ENCODE measurements around the gene DNAJB5.

DNA sequence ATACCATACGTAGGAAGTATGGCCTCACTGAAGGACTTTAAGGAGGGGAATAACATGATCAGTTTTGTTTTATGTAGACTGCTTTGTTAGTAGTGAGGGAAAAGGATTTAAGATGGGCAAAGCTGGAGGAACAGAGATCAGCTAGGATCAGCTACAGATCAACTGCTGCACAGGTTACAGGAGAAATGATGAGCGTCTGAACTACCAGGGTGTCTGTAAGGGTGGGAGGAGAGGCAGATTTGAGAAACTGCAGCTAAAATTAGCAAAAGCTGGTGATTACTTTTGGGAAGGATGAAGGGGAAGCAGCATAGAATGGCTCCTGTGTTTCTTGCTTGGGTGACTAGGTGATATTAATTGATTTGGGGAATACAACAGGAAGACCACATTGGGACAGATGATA, 43.6 kb downstream of the DNAJB5 start:
- no peak for TF ChIP-seq FOXM1 (IDR thresholded peaks at IDR 0.05; ENCODE audit: borderline replicate concordance)
- no peak for TF ChIP-seq TARDBP (IDR thresholded peaks at IDR 0.05)
- no peak for TF ChIP-seq L3MBTL2 (conservative IDR thresholded peaks at IDR 0.05)
- no peak for TF ChIP-seq ELF4 (IDR thresholded peaks at IDR 0.05)
- no peak for TF ChIP-seq SP1 (IDR thresholded peaks at IDR 0.05)
- no peak for TF ChIP-seq BHLHE40 (IDR thresholded peaks at IDR 0.05; ENCODE audit: borderline replicate concordance)
- TF ChIP-seq SUZ12 (IDR thresholded peaks at IDR 0.05) = no peak
- no peak for TF ChIP-seq FOXA1 (IDR thresholded peaks at IDR 0.05)
- no peak for TF ChIP-seq CTBP1 (IDR thresholded peaks at IDR 0.05; ENCODE audit: borderline replicate concordance)
- no peak for TF ChIP-seq FOXK2 (IDR thresholded peaks at IDR 0.05)
- no peak for TF ChIP-seq ZNF384 (IDR thresholded peaks at IDR 0.05)
- TF ChIP-seq, protein P1, sequence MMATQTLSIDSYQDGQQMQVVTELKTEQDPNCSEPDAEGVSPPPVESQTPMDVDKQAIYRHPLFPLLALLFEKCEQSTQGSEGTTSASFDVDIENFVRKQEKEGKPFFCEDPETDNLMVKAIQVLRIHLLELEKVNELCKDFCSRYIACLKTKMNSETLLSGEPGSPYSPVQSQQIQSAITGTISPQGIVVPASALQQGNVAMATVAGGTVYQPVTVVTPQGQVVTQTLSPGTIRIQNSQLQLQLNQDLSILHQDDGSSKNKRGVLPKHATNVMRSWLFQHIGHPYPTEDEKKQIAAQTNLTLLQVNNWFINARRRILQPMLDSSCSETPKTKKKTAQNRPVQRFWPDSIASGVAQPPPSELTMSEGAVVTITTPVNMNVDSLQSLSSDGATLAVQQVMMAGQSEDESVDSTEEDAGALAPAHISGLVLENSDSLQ (IDR thresholded peaks at IDR 0.05) = no peak
- TF ChIP-seq HDGF (IDR thresholded peaks at IDR 0.05; ENCODE audit: borderline replicate concordance) = no peak
- TF ChIP-seq ARNT (IDR thresholded peaks at IDR 0.05) = no peak

All from HEK293T (cell line).